ENCODE results near the gene IGF2BP2. TPM values are rescaled to one million over a fixed set of nuclear protein-coding genes. Genes with fewer than 3 reads are reported as not detected.

Gene IGF2BP2
- total and polyA plus RNA-seq, 5 experiments from 2014 or later, result 0.49 TPM; not detected in 4

DNA sequence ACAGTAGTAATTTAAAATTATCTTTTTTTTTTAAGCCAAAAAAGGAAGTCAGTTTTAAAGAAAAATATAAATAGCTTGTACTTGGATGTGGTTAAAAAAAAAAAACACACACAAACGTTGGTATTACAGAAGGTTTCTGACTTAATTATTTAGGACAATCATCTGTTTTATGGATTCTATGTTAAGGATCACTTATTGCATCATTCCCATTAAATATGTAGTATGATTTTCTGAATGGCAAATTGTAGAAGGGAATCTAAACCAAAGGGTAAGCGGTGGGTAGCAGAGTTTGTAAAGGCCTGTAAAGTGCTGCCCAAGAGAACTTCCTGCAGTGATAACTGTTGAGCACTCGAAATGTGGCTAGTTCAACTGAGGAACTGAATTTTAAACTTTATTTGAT, 230.8 kb downstream of the IGF2BP2 start:
- ATAC-seq (no peak), DNase-seq (no peak)
- Mint-ChIP-seq H3K27ac (peak overlapping the region in 1 of 10 donors; percentile 36), H3K27me3 (no peaks in the 10 kb centered on the region), H3K36me3 (peaks cover 3 to 67% (median 5%) of the 10 kb centered on the region in 3 donors), H3K9me3 (no peaks in the 10 kb centered on the region), H3K4me3 (no peak overlapping the region), H3K4me1 (peaks cover 6 to 29% (median 16%) of the 10 kb centered on the region in 4 donors)
- POLR2A ChIA-PET, result no interaction called here

Small RNAs within 50 kb of the gene (microRNA-seq; reads per million reads assigned to microRNA genes)
- not detected for gene MIR548AQ (ENCODE audit: borderline microRNAs expressed)

Other genes with a start within 250 kb of the IGF2BP2 start
- gene SENP2, start 238.7 kb downstream of the IGF2BP2 start, total RNA-seq, result 10 to 100 TPM; 40.2 to 53.1 TPM
- 10 to 100 TPM; 12.3 to 13.8 (median 13.8) TPM for gene SENP2, start 238.7 kb downstream of the IGF2BP2 start, polyA plus RNA-seq
- 100 to 1,000 TPM; 218 to 229 TPM for gene TRA2B, start 113.0 kb upstream of the IGF2BP2 start, total RNA-seq
- gene TRA2B, start 113.0 kb upstream of the IGF2BP2 start, polyA plus RNA-seq, result 100 to 1,000 TPM; 176 to 226 (median 184) TPM